ENCODE data around the gene LTA4H. TPM values are rescaled to one million over a fixed set of nuclear protein-coding genes. Genes with fewer than 3 reads are reported as not detected.

LTA4H gene
- total RNA-seq, 1 donor from 2014 or later, result 67.6 TPM

GRCh38 chr12:96026331-96026730 is 9.1 kb downstream of the LTA4H start:
- Histone ChIP-seq H3K4me1 (ENCODE audit: insufficient read depth, low read length) (no peaks in the 10 kb centered on the region), H3K9ac (ENCODE audit: low read length) (no peak overlapping the region), H3K79me2 (ENCODE audit: insufficient read depth, low read length) (no peaks in the 10 kb centered on the region), H3K36me3 (ENCODE audit: insufficient read depth, low read length) (peaks cover 11% of the 10 kb centered on the region), H3K27ac (ENCODE audit: low read depth, low read length) (no peak overlapping the region), H2AFZ (ENCODE audit: low read depth, low read length) (no peak overlapping the region), H4K20me1 (ENCODE audit: insufficient read depth, low read length) (no peaks in the 10 kb centered on the region), H3K4me2 (ENCODE audit: low read length) (no peak overlapping the region), H3K27me3 (ENCODE audit: insufficient read depth, low read length) (no peaks in the 10 kb centered on the region), H3K4me3 (ENCODE audit: insufficient read depth, low read depth, low read length) (no peak overlapping the region), H3K9me3 (ENCODE audit: insufficient read depth, low read depth, low read length) (no peaks in the 10 kb centered on the region)
- no peaks in the 10 kb centered on the region for H3K27me3 Mint-ChIP-seq (ENCODE audit: low read depth, unreplicated experiment)
- H3K36me3 Mint-ChIP-seq (ENCODE audit: low read depth, unreplicated experiment), result peaks cover 6% of the 10 kb centered on the region
- DNase-seq (ENCODE audit: low read depth), result no peak
- H3K4me1 Mint-ChIP-seq (ENCODE audit: low read depth, unreplicated experiment), result no peaks in the 10 kb centered on the region
- peaks cover 1% of the 10 kb centered on the region for H3K9me3 Mint-ChIP-seq (ENCODE audit: unreplicated experiment)
- no peak for FAIRE-seq
- H3K27ac Mint-ChIP-seq (ENCODE audit: unreplicated experiment), result no peak overlapping the region
- no peak overlapping the region for H3K4me3 Mint-ChIP-seq (ENCODE audit: unreplicated experiment)
- TF ChIP-seq, protein P1, sequence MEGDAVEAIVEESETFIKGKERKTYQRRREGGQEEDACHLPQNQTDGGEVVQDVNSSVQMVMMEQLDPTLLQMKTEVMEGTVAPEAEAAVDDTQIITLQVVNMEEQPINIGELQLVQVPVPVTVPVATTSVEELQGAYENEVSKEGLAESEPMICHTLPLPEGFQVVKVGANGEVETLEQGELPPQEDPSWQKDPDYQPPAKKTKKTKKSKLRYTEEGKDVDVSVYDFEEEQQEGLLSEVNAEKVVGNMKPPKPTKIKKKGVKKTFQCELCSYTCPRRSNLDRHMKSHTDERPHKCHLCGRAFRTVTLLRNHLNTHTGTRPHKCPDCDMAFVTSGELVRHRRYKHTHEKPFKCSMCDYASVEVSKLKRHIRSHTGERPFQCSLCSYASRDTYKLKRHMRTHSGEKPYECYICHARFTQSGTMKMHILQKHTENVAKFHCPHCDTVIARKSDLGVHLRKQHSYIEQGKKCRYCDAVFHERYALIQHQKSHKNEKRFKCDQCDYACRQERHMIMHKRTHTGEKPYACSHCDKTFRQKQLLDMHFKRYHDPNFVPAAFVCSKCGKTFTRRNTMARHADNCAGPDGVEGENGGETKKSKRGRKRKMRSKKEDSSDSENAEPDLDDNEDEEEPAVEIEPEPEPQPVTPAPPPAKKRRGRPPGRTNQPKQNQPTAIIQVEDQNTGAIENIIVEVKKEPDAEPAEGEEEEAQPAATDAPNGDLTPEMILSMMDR (IDR thresholded peaks at IDR 0.05; ENCODE audit: insufficient read depth, low read depth, low read length), result no peak

- H3K27me3 Mint-ChIP-seq (ENCODE audit: low read depth, unreplicated experiment), result no peaks in the 10 kb centered on the region
- H3K4me1 Mint-ChIP-seq (ENCODE audit: low read depth, unreplicated experiment), result no peaks in the 10 kb centered on the region
- peaks cover 6% of the 10 kb centered on the region for H3K36me3 Mint-ChIP-seq (ENCODE audit: low read depth, unreplicated experiment)
- H4K20me1 ChIP-seq (ENCODE audit: insufficient read depth, low read length), result no peaks in the 10 kb centered on the region
- DNase-seq (ENCODE audit: low read depth), result no peak
- H3K4me2 ChIP-seq (ENCODE audit: low read length), result no peak overlapping the region
- H3K27ac Mint-ChIP-seq (ENCODE audit: unreplicated experiment), result no peak overlapping the region
- H3K4me3 ChIP-seq (ENCODE audit: insufficient read depth, low read depth, low read length), result no peak overlapping the region
- H3K9ac ChIP-seq (ENCODE audit: low read length), result no peak overlapping the region
- H3K27me3 ChIP-seq (ENCODE audit: insufficient read depth, low read length), result no peaks in the 10 kb centered on the region
- H3K79me2 ChIP-seq (ENCODE audit: insufficient read depth, low read length), result no peaks in the 10 kb centered on the region
- FAIRE-seq, result no peak
- peaks cover 1% of the 10 kb centered on the region for H3K9me3 Mint-ChIP-seq (ENCODE audit: unreplicated experiment)
- H3K4me1 ChIP-seq (ENCODE audit: insufficient read depth, low read length), result no peaks in the 10 kb centered on the region
- H2AFZ ChIP-seq (ENCODE audit: low read depth, low read length), result no peak overlapping the region
- peaks cover 11% of the 10 kb centered on the region for H3K36me3 ChIP-seq (ENCODE audit: insufficient read depth, low read length)
- TF ChIP-seq, protein P1 (IDR thresholded peaks at IDR 0.05; ENCODE audit: insufficient read depth, low read depth, low read length), result no peak
- no peak for TF ChIP-seq EZH2 (IDR thresholded peaks at IDR 0.05; ENCODE audit: insufficient read depth, low read length)
- H3K4me3 Mint-ChIP-seq (ENCODE audit: unreplicated experiment), result no peak overlapping the region
- H3K27ac ChIP-seq (ENCODE audit: low read depth, low read length), result no peak overlapping the region
- H3K9me3 ChIP-seq (ENCODE audit: insufficient read depth, low read depth, low read length), result no peaks in the 10 kb centered on the region
These were observed 9.9 kb downstream of the LTA4H start for GRCh38 chr12:96025518-96025917.

GRCh38 chr12:96020314-96021003 is 14.9 kb downstream of the LTA4H start:
- H3K4me1 Mint-ChIP-seq (ENCODE audit: low read depth, unreplicated experiment), result no peaks in the 10 kb centered on the region
- H3K36me3 ChIP-seq (ENCODE audit: insufficient read depth, low read length), result peaks cover 11% of the 10 kb centered on the region
- H3K4me1 ChIP-seq (ENCODE audit: insufficient read depth, low read length), result no peaks in the 10 kb centered on the region
- H3K79me2 ChIP-seq (ENCODE audit: insufficient read depth, low read length), result no peaks in the 10 kb centered on the region
- DNase-seq (ENCODE audit: low read depth) (no peak), FAIRE-seq (no peak)
- no peak overlapping the region for H3K27ac ChIP-seq (ENCODE audit: low read depth, low read length)
- no peak overlapping the region for H3K27ac Mint-ChIP-seq (ENCODE audit: unreplicated experiment)
- no peak for TF ChIP-seq EZH2 (IDR thresholded peaks at IDR 0.05; ENCODE audit: insufficient read depth, low read length)
- TF ChIP-seq, protein P1 (IDR thresholded peaks at IDR 0.05; ENCODE audit: insufficient read depth, low read depth, low read length), result no peak
- no peak overlapping the region for H3K4me3 Mint-ChIP-seq (ENCODE audit: unreplicated experiment)
- no peak overlapping the region for H2AFZ ChIP-seq (ENCODE audit: low read depth, low read length)
- no peak overlapping the region for H3K9ac ChIP-seq (ENCODE audit: low read length)
- H3K36me3 Mint-ChIP-seq (ENCODE audit: low read depth, unreplicated experiment), result peaks cover 3% of the 10 kb centered on the region
- H3K27me3 Mint-ChIP-seq (ENCODE audit: low read depth, unreplicated experiment), result no peaks in the 10 kb centered on the region
- H3K4me2 ChIP-seq (ENCODE audit: low read length), result no peak overlapping the region
- H3K27me3 ChIP-seq (ENCODE audit: insufficient read depth, low read length), result no peaks in the 10 kb centered on the region
- no peak overlapping the region for H3K4me3 ChIP-seq (ENCODE audit: insufficient read depth, low read depth, low read length)
- H4K20me1 ChIP-seq (ENCODE audit: insufficient read depth, low read length), result no peaks in the 10 kb centered on the region
- no peaks in the 10 kb centered on the region for H3K9me3 Mint-ChIP-seq (ENCODE audit: unreplicated experiment)
- no peaks in the 10 kb centered on the region for H3K9me3 ChIP-seq (ENCODE audit: insufficient read depth, low read depth, low read length)

Measured in astrocyte (in vitro differentiated cells and primary cell).